Measurements from ENCODE around the gene OR56B4.

GRCh38 chr11:6116638-6117037 is 9.2 kb downstream of the OR56B4 start:
- no peak for TF ChIP-seq ZNF274 (IDR thresholded peaks at IDR 0.05; ENCODE audit: low read length)
- TF ChIP-seq ZNF274 (tag by site-specific recombination; IDR thresholded peaks at IDR 0.05; ENCODE audit: borderline replicate concordance): no peak
- no peak for TF ChIP-seq ZFP37 (tag by site-specific recombination; IDR thresholded peaks at IDR 0.05)
- TF ChIP-seq GLI4 (tag by site-specific recombination; IDR thresholded peaks at IDR 0.05): no peak
- no peak for TF ChIP-seq ZNF513 (tag by site-specific recombination; IDR thresholded peaks at IDR 0.05)
- TF ChIP-seq, protein P1, sequence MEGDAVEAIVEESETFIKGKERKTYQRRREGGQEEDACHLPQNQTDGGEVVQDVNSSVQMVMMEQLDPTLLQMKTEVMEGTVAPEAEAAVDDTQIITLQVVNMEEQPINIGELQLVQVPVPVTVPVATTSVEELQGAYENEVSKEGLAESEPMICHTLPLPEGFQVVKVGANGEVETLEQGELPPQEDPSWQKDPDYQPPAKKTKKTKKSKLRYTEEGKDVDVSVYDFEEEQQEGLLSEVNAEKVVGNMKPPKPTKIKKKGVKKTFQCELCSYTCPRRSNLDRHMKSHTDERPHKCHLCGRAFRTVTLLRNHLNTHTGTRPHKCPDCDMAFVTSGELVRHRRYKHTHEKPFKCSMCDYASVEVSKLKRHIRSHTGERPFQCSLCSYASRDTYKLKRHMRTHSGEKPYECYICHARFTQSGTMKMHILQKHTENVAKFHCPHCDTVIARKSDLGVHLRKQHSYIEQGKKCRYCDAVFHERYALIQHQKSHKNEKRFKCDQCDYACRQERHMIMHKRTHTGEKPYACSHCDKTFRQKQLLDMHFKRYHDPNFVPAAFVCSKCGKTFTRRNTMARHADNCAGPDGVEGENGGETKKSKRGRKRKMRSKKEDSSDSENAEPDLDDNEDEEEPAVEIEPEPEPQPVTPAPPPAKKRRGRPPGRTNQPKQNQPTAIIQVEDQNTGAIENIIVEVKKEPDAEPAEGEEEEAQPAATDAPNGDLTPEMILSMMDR (tag by site-specific recombination; IDR thresholded peaks at IDR 0.05): no peak
- TF ChIP-seq ZFP41 (tag by site-specific recombination; IDR thresholded peaks at IDR 0.05; ENCODE audit: borderline replicate concordance): no peak
- TF ChIP-seq ZNF146 (tag by site-specific recombination; IDR thresholded peaks at IDR 0.05): no peak
- no peak for TF ChIP-seq SETDB1 (IDR thresholded peaks at IDR 0.05; ENCODE audit: insufficient read length, low read length)

Data from HEK293 (cell line).